CD14-positive monocyte (primary cell): ENCODE measurements around the gene C12orf43. TPM values are rescaled to one million over a fixed set of nuclear protein-coding genes. Genes with fewer than 3 reads are reported as not detected.

ENCODE experiments used
- DNase-seq, 3 donors: peaks; one replicate each; pipeline ENCODE4 v3.0.0-alpha.2; 2011 to 2022
- H2AFZ ChIP-seq: 2 replicates; pipeline ENCODE4 v1.6.0; 2012; ENCODE audit warnings: mild to moderate bottlenecking, low read depth, low read length, inconsistent platforms; ENCODE audit not compliant: insufficient read depth, poor library complexity, severe bottlenecking
- H3K27ac ChIP-seq, 2 donors: 1 replicate in 1 of 2; 2 replicates in 1 of 2; pipeline ENCODE4 v1.5.1; 2012 to 2013; ENCODE audit warnings: low read length in 2 of 2, control low read depth in 1 of 2, inconsistent platforms in 1 of 2, low read depth in 1 of 2, mild to moderate bottlenecking in 1 of 2
- H3K27me3 ChIP-seq, 2 donors: one replicate each; pipeline versions ENCODE4 v1.6.0 to v1.6.1; 2011 to 2013; ENCODE audit warnings: low read length in 2 of 2; ENCODE audit not compliant: control insufficient read depth in 2 of 2, insufficient read depth in 2 of 2
- H3K36me3 ChIP-seq, 2 donors: replicated peaks in 1 of 2; 1 replicate in 1 of 2; 2 replicates in 1 of 2; pipeline versions ENCODE4 v1.5.1 to v1.6.1; 2012 to 2013; ENCODE audit warnings: low read length in 2 of 2, control low read depth in 1 of 2, inconsistent platforms in 1 of 2, mild to moderate bottlenecking in 1 of 2; ENCODE audit not compliant: insufficient read depth in 2 of 2, control insufficient read depth in 1 of 2
- H3K4me1 ChIP-seq, 2 donors: 1 replicate in 1 of 2; 2 replicates in 1 of 2; pipeline versions ENCODE4 v1.5.1 to v1.6.1; 2012 to 2013; ENCODE audit warnings: low read length in 2 of 2, control low read depth in 1 of 2, inconsistent platforms in 1 of 2, mild to moderate bottlenecking in 1 of 2, moderate library complexity in 1 of 2; ENCODE audit not compliant: insufficient read depth in 2 of 2, control insufficient read depth in 1 of 2
- H3K4me2 ChIP-seq: replicated peaks from 2 replicates; pipeline ENCODE3; 2012; ENCODE audit warnings: low read length, moderate library complexity, mild to moderate bottlenecking; ENCODE audit not compliant: poor library complexity, severe bottlenecking; ENCODE audit errors: extremely low read depth
- H3K4me3 ChIP-seq, 3 experiments: fragments of 200-600 bp in 1 of 3; sonication (generic) in 1 of 3; replicated peaks in 1 of 3; 1 replicate in 2 of 3; 2 replicates in 1 of 3; pipeline ENCODE4 v1.5.1; 2011 to 2013; ENCODE audit warnings: low read length in 3 of 3, mild to moderate bottlenecking in 3 of 3, control low read depth in 2 of 3, low read depth in 2 of 3, inconsistent platforms in 1 of 3, moderate library complexity in 1 of 3
- H3K79me2 ChIP-seq: 2 replicates; pipeline ENCODE4 v1.6.0; 2012; ENCODE audit warnings: mild to moderate bottlenecking, control low read depth, inconsistent platforms, low read length, moderate library complexity; ENCODE audit not compliant: insufficient read depth
- H3K9ac ChIP-seq: 2 replicates; pipeline ENCODE4 v1.6.0; 2017; ENCODE audit warnings: low read length, mild to moderate bottlenecking; ENCODE audit not compliant: insufficient read depth, poor library complexity, severe bottlenecking
- H3K9me3 ChIP-seq, 2 donors: replicated peaks in 1 of 2; 1 replicate in 1 of 2; 2 replicates in 1 of 2; pipeline versions ENCODE4 v1.5.1 to v1.6.1; 2012 to 2013; ENCODE audit warnings: low read length in 2 of 2, control low read depth in 1 of 2; ENCODE audit not compliant: control insufficient read depth in 1 of 2, insufficient read depth in 1 of 2
- H4K20me1 ChIP-seq: 2 replicates; pipeline ENCODE4 v1.6.0; 2012; ENCODE audit warnings: mild to moderate bottlenecking, low read length, control low read depth, moderate library complexity; ENCODE audit not compliant: insufficient read depth
- H3K27ac Mint-ChIP-seq, 7 donors: one replicate each; pipeline ENCODE4 v1.8.0; 2020; ENCODE audit warnings: mild to moderate bottlenecking in 7 of 7, mixed read lengths in 7 of 7, moderate library complexity in 6 of 7, inconsistent platforms in 2 of 7
- H3K27me3 Mint-ChIP-seq, 3 donors: one replicate each; pipeline ENCODE4 v1.8.0; 2021 to 2022; ENCODE audit warnings: low read depth in 3 of 3, mild to moderate bottlenecking in 3 of 3, mixed read lengths in 3 of 3, moderate library complexity in 3 of 3, inconsistent platforms in 1 of 3
- H3K36me3 Mint-ChIP-seq, 2 donors: one replicate each; pipeline ENCODE4 v1.8.0; 2020; ENCODE audit warnings: mixed read lengths in 2 of 2, inconsistent platforms in 1 of 2, mild to moderate bottlenecking in 1 of 2
- H3K4me1 Mint-ChIP-seq: one replicate; pipeline ENCODE4 v1.8.0; 2020; ENCODE audit warnings: mild to moderate bottlenecking, mixed read lengths
- H3K4me3 Mint-ChIP-seq, 2 donors: one replicate each; pipeline ENCODE4 v1.8.0; 2020; ENCODE audit warnings: mild to moderate bottlenecking in 2 of 2, mixed read lengths in 2 of 2, moderate library complexity in 1 of 2
- H3K9me3 Mint-ChIP-seq, 7 donors: one replicate each; pipeline ENCODE4 v1.8.0; 2020 to 2022; ENCODE audit warnings: mixed read lengths in 7 of 7, mild to moderate bottlenecking in 6 of 7, moderate library complexity in 6 of 7, inconsistent platforms in 2 of 7
- WGBS: methylation state at CpG from one replicate; pipeline ENCODE4 v1.1.5; 2013; ENCODE audit warnings: missing lambda C conversion rate; ENCODE audit not compliant: insufficient coverage; 5-methylcytosine and 5-hydroxymethylcytosine counted together
- intact Hi-C, 2 donors: fragments of 100-400 bp; cut with micrococcal nuclease; formaldehyde crosslinking; loops; one replicate each; pipeline versions ENCODE4 v1.15.0 to v1.15.1; 2023
- polyA plus RNA-seq, 3 donors: library from polyadenylated mRNA; depleted of rRNA in 1 of 3; unstranded in 2 of 3; stranded (reverse) in 1 of 3; fragments of 300-500 nt in 2 of 3; fragments of >200 nt in 1 of 3; fragmentation: Illumina TruSeq in 2 of 3; gene quantifications; 1 replicate in 2 of 3; 2 replicates in 1 of 3; pipeline ENCODE4 v1.2.3, GENCODE V29; 2012 to 2021
- TF ChIP-seq, protein P1 (sequence below): fragments of 200-600 bp; IDR thresholded peaks from one replicate; pipeline ENCODE4 v1.8.0; 2022; ENCODE audit warnings: antibody characterized with exemption, mild to moderate bottlenecking

C12orf43 gene
- polyA plus RNA-seq, 3 donors = 7.2 to 10.9 (median 9.6) TPM

DNA sequence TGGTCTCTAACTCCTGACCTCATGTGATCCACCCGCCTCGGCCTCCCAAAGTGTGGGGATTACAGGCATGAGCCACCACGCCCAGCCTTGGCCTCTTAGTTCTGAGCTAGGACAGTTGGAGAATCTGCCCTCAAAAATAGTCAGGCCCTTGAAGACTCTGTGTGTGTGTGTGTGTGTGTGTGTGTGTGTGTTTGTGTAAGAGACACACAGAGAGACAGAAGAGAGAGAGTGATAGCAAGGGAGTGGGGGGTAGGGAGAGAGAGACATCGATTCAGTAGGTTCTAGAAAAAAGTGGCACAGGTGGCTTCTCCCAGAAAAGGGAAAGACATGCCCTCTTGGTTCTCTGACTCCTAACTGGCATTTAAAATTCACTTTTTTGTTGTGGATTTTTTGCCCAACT, 32.5 kb downstream of the C12orf43 start:
- peaks cover 0 to 2% (median 1%) of the 10 kb centered on the region in 3 donors for H3K27me3 Mint-ChIP-seq
- H3K4me2 ChIP-seq = no peak overlapping the region
- H4K20me1 ChIP-seq = no peaks in the 10 kb centered on the region
- H2AFZ ChIP-seq = no peak overlapping the region
- no peaks in the 10 kb centered on the region for H3K9me3 Mint-ChIP-seq
- no peaks in the 10 kb centered on the region for H3K36me3 Mint-ChIP-seq
- H3K4me3 Mint-ChIP-seq = no peak overlapping the region
- no peaks in the 10 kb centered on the region for H3K36me3 ChIP-seq
- H3K4me1 Mint-ChIP-seq = no peaks in the 10 kb centered on the region
- DNase-seq = no peak
- peak overlapping the region in 1 of 7 donors; percentile 70 for H3K27ac Mint-ChIP-seq
- intact Hi-C loops = no loop called here
- H3K9ac ChIP-seq = no peak overlapping the region
- no peak overlapping the region for H3K27ac ChIP-seq
- H3K4me1 ChIP-seq = no peaks in the 10 kb centered on the region
- H3K4me3 ChIP-seq = no peak overlapping the region
- no peaks in the 10 kb centered on the region for H3K27me3 ChIP-seq
- TF ChIP-seq, protein P1, sequence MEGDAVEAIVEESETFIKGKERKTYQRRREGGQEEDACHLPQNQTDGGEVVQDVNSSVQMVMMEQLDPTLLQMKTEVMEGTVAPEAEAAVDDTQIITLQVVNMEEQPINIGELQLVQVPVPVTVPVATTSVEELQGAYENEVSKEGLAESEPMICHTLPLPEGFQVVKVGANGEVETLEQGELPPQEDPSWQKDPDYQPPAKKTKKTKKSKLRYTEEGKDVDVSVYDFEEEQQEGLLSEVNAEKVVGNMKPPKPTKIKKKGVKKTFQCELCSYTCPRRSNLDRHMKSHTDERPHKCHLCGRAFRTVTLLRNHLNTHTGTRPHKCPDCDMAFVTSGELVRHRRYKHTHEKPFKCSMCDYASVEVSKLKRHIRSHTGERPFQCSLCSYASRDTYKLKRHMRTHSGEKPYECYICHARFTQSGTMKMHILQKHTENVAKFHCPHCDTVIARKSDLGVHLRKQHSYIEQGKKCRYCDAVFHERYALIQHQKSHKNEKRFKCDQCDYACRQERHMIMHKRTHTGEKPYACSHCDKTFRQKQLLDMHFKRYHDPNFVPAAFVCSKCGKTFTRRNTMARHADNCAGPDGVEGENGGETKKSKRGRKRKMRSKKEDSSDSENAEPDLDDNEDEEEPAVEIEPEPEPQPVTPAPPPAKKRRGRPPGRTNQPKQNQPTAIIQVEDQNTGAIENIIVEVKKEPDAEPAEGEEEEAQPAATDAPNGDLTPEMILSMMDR = no peak
- WGBS = 90% methylated on average over 2 of the region's 4 CpGs
- H3K9me3 ChIP-seq = no peaks in the 10 kb centered on the region
- H3K79me2 ChIP-seq = no peaks in the 10 kb centered on the region

DNA sequence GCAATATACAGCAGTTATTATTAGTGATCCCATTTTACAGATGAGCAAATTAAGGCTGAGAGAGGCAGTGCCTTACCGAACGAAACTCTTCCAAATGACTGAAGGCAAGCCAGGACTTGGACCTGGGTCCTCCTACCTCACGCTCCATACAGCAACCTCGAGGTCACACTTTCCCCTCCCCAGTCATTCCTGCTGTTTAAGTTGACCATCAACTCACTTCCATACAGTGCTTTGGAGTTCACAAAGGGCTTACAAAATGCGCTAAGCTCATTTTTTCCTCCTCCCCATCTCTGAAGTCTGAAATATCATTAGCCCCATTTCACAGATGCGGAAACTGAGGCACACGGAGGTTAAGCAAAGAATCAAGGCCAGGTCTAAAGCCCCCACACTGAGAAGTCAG, 33.6 kb downstream of the C12orf43 start:
- Histone ChIP-seq H2AFZ (no peak overlapping the region), H3K9me3 (no peaks in the 10 kb centered on the region), H3K27me3 (no peaks in the 10 kb centered on the region), H3K4me3 (no peak overlapping the region), H3K4me2 (no peak overlapping the region), H3K9ac (no peak overlapping the region), H3K4me1 (no peaks in the 10 kb centered on the region), H3K27ac (no peak overlapping the region), H3K79me2 (no peaks in the 10 kb centered on the region), H4K20me1 (no peaks in the 10 kb centered on the region), H3K36me3 (no peaks in the 10 kb centered on the region)
- Mint-ChIP-seq H3K36me3 (no peaks in the 10 kb centered on the region), H3K27ac (no peak overlapping the region), H3K27me3 (peaks cover 0 to 2% (median 0%) of the 10 kb centered on the region in 3 donors), H3K9me3 (no peaks in the 10 kb centered on the region), H3K4me1 (no peaks in the 10 kb centered on the region), H3K4me3 (no peak overlapping the region)
- intact Hi-C loops = no loop called here
- WGBS = 91% methylated on average over 7 of the region's 7 CpGs
- TF ChIP-seq, protein P1 = no peak
- DNase-seq = no peak
